Smooth muscle cell (in vitro differentiated cells): ENCODE measurements around the gene CRACR2B. TPM values are rescaled to one million over a fixed set of nuclear protein-coding genes. Genes with fewer than 3 reads are reported as not detected.

Experiments used
- DNase-seq: peaks from one replicate; lab custom pipeline; 2025; ENCODE audit not compliant: unreplicated experiment; lab: John Stamatoyannopoulos, UW
- H2AFZ ChIP-seq: fragments of 200-600 bp; sonication (generic); 2 replicates; pipeline ENCODE4 v1.6.0; 2016; ENCODE audit warnings: antibody characterized with exemption, low read depth, mild to moderate bottlenecking
- H3F3A ChIP-seq: fragments of 200-600 bp; sonication (generic); 2 replicates; pipeline ENCODE4 v1.6.0; 2017; ENCODE audit warnings: antibody characterized with exemption, low read depth
- H3K27ac ChIP-seq: fragments of 200-600 bp; sonication (generic); 2 replicates; pipeline ENCODE4 v1.5.1; 2016; ENCODE audit warnings: low read depth, mild to moderate bottlenecking
- H3K27me3 ChIP-seq: fragments of 200-600 bp; sonication (generic); 2 replicates; pipeline ENCODE4 v1.6.1; 2016; ENCODE audit warnings: low read depth, mild to moderate bottlenecking
- H3K36me3 ChIP-seq: fragments of 200-600 bp; sonication (generic); 2 replicates; pipeline ENCODE4 v1.5.1; 2016; ENCODE audit warnings: low read depth
- H3K4me1 ChIP-seq: fragments of 200-600 bp; sonication (generic); 2 replicates; pipeline ENCODE4 v1.5.1; 2016; ENCODE audit warnings: low read depth
- H3K4me2 ChIP-seq: fragments of 200-600 bp; sonication (generic); 2 replicates; pipeline ENCODE4 v1.6.0; 2016; ENCODE audit warnings: mild to moderate bottlenecking
- H3K4me3 ChIP-seq: fragments of 200-600 bp; sonication (generic); 2 replicates; pipeline ENCODE4 v1.5.1; 2016; ENCODE audit warnings: mild to moderate bottlenecking
- H3K79me2 ChIP-seq: fragments of 200-600 bp; sonication (generic); 2 replicates; pipeline ENCODE4 v1.6.0; 2016; ENCODE audit warnings: low read depth, mild to moderate bottlenecking
- H3K9ac ChIP-seq: fragments of 200-600 bp; sonication (generic); 2 replicates; pipeline ENCODE4 v1.6.0; 2016; ENCODE audit warnings: low read depth
- H3K9me3 ChIP-seq: fragments of 200-600 bp; sonication (generic); replicated peaks from 2 replicates; pipeline ENCODE4 v1.5.1; 2016; ENCODE audit warnings: low read depth
- H4K20me1 ChIP-seq: fragments of 200-600 bp; sonication (generic); 2 replicates; pipeline ENCODE4 v1.6.0; 2016; ENCODE audit warnings: low read depth
- WGBS: methylation state at CpG from one replicate; pipeline ENCODE4 v1.1.7; 2016; ENCODE audit warnings: low lambda C conversion rate; 5-methylcytosine and 5-hydroxymethylcytosine counted together
- polyA plus RNA-seq: library from polyadenylated mRNA; unstranded; fragments of >200 nt; fragmentation: Nextera tagmentation; extraction: Ambion mirVana; gene quantifications from 2 replicates; pipeline ENCODE4 v1.2.1, GENCODE V29; 2016
- total RNA-seq: library from RNA; depleted of rRNA; stranded (reverse); fragments of >200 nt; gene quantifications from 2 replicates; pipeline ENCODE4 v1.2.3, GENCODE V29; 2014
- TF ChIP-seq, protein P1 (sequence below): fragments of 200-600 bp; sonication (generic); IDR thresholded peaks from 2 replicates; pipeline ENCODE4 v1.5.1; 2017; ENCODE audit warnings: borderline replicate concordance, mild to moderate bottlenecking, antibody characterized with exemption; ENCODE audit not compliant: insufficient read depth, poor library complexity, severe bottlenecking

CRACR2B gene
- total and polyA plus RNA-seq, 2 experiments from 2014 or later, result 0.10 to 0.36 TPM

DNA sequence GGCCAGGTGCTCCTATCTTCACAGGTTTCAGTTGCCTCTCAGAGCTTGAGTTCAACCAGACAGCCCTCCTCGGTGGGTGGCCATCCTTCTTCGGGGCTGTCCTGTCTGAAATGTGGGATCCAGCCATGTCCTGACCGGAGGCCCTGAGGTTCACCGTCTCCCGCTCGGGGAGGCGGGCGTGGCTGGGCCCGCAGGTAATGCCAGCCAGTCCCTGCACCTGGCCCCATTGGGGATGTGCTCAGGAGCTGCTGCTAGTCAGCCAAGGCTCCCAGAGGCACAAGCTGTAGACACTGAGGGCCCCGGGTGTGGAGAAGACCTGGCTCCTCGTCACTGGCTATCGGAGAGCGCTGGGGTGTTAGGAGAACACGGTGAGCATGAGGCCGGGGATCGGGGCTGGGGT, 47.5 kb downstream of the CRACR2B start:
- Histone ChIP-seq H2AFZ (no peak overlapping the region), H3K27ac (no peak overlapping the region), H3F3A (no peaks in the 10 kb centered on the region), H3K27me3 (no peaks in the 10 kb centered on the region), H3K4me2 (no peak overlapping the region), H4K20me1 (no peaks in the 10 kb centered on the region), H3K4me3 (no peak overlapping the region), H3K9me3 (no peaks in the 10 kb centered on the region), H3K79me2 (no peaks in the 10 kb centered on the region), H3K4me1 (no peaks in the 10 kb centered on the region), H3K9ac (no peak overlapping the region), H3K36me3 (no peaks in the 10 kb centered on the region)
- 96% methylated on average over 16 of the region's 16 CpGs for WGBS
- TF ChIP-seq, protein P1, sequence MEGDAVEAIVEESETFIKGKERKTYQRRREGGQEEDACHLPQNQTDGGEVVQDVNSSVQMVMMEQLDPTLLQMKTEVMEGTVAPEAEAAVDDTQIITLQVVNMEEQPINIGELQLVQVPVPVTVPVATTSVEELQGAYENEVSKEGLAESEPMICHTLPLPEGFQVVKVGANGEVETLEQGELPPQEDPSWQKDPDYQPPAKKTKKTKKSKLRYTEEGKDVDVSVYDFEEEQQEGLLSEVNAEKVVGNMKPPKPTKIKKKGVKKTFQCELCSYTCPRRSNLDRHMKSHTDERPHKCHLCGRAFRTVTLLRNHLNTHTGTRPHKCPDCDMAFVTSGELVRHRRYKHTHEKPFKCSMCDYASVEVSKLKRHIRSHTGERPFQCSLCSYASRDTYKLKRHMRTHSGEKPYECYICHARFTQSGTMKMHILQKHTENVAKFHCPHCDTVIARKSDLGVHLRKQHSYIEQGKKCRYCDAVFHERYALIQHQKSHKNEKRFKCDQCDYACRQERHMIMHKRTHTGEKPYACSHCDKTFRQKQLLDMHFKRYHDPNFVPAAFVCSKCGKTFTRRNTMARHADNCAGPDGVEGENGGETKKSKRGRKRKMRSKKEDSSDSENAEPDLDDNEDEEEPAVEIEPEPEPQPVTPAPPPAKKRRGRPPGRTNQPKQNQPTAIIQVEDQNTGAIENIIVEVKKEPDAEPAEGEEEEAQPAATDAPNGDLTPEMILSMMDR, result no peak
- DNase-seq, result no peak

DNA sequence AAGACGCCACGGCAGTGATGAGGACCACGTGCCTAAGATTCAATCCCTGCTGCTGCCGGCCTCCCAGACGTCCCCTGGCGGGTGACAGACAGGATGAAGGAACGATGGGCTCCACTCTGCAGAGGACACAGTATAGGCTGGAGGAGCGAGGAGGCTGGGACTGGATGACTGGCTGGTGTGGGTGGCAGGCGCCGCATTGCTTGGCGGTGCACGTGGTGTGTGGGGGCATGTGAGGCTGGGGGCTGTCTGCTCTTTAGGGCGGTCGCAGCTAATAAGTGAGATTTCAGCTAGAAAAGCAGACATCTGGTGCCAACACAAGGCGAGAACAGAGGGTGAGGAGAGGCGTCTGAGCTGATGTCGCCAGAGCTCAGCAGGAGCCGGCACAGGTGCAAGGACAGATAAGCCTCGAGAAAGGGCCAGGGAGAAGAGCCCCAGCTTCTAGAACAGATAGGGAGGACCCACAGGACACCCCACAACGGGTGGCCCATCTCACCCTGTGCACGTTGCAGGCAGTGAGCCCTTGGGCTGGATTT, 48.1 kb downstream of the CRACR2B start:
- no peak for DNase-seq
- Histone ChIP-seq H3K27me3 (no peaks in the 10 kb centered on the region), H3K79me2 (no peaks in the 10 kb centered on the region), H3K4me2 (no peak overlapping the region), H3K27ac (no peak overlapping the region), H3K4me3 (no peak overlapping the region), H3K9me3 (no peaks in the 10 kb centered on the region), H2AFZ (no peak overlapping the region), H3K9ac (no peak overlapping the region), H3K36me3 (no peaks in the 10 kb centered on the region), H4K20me1 (no peaks in the 10 kb centered on the region), H3F3A (no peaks in the 10 kb centered on the region), H3K4me1 (no peaks in the 10 kb centered on the region)
- WGBS, result 95% methylated on average over 21 of the region's 21 CpGs
- TF ChIP-seq, protein P1, result no peak

DNA sequence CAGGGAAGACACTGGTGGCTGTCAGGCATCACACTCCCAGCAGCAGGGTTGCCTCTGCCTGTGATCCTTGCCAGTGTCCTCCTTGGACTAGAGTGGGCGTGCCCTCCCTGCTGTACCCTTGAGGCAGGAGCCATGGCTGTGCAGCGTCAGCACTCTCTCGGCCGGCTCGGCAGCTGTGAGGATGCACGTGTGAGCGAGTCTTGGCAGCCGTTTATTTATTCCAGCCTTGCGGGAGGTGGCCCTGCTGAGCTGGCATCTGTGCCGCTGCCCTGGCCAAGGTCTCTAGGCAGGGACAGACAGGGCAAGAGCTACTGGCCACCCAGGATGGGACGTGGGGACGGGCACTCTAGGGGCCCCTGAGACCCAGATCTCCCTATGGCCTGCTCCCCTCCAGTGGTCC, 48.8 kb downstream of the CRACR2B start:
- Histone ChIP-seq H3K4me1 (no peaks in the 10 kb centered on the region), H3K79me2 (no peaks in the 10 kb centered on the region), H3K4me3 (no peak overlapping the region), H3K9me3 (no peaks in the 10 kb centered on the region), H3K36me3 (no peaks in the 10 kb centered on the region), H3F3A (no peaks in the 10 kb centered on the region), H3K9ac (no peak overlapping the region), H4K20me1 (no peaks in the 10 kb centered on the region), H2AFZ (no peak overlapping the region), H3K27ac (no peak overlapping the region), H3K4me2 (no peak overlapping the region), H3K27me3 (no peaks in the 10 kb centered on the region)
- WGBS, result 86% methylated on average over 12 of the region's 12 CpGs
- DNase-seq, result no peak
- TF ChIP-seq, protein P1, result no peak

DNA sequence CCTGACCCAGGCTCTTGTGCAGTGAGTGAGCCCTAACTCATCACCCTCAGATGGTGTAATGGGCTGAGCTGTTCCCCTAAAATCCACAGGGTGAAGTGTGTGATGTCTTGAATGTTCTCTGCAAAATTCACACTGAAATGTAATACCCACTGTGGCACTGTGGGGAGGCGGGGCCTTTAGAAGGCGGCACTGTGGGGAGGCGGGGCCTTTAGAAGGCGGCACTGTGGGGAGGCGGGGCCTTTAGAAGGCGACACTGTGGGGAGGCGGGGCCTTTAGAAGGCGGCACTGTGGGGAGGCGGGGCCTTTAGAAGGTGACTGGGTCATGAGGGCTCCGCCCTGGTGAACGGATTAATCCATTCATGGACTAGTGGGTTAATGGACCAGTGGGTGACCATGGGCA, 49.8 kb downstream of the CRACR2B start:
- Histone ChIP-seq H3K9ac (no peak overlapping the region), H2AFZ (no peak overlapping the region), H3K9me3 (no peaks in the 10 kb centered on the region), H3K4me3 (no peak overlapping the region), H4K20me1 (no peaks in the 10 kb centered on the region), H3F3A (no peaks in the 10 kb centered on the region), H3K27ac (no peak overlapping the region), H3K4me2 (no peak overlapping the region), H3K4me1 (no peaks in the 10 kb centered on the region), H3K27me3 (no peaks in the 10 kb centered on the region), H3K36me3 (no peaks in the 10 kb centered on the region), H3K79me2 (no peaks in the 10 kb centered on the region)
- no peak for DNase-seq
- WGBS, result 75% methylated on average over 10 of the region's 11 CpGs
- TF ChIP-seq, protein P1, result no peak
